Fibroblast of villous mesenchyme (primary cell): Measurements from ENCODE around the gene OGFOD3. TPM values are rescaled to one million over a fixed set of nuclear protein-coding genes. Genes with fewer than 3 reads are reported as not detected.
"Not testable (repeated sequence)": the region's sequence is repeated elsewhere in the genome, so short reads cannot be mapped to it uniquely, and the experiment has no call there.

Experiments
- DNase-seq: peaks from one replicate; pipeline ENCODE4 v3.0.0-alpha.2; 2010; ENCODE audit warnings: low read depth
- H3K4me3 ChIP-seq: 2 replicates; pipeline ENCODE4 v1.5.1; 2011; ENCODE audit warnings: low read depth, mild to moderate bottlenecking, low read length
- CTCF ChIP-seq: IDR thresholded peaks from 2 replicates; pipeline ENCODE4 v1.5.1; 2012; ENCODE audit warnings: low read depth, mild to moderate bottlenecking, low read length; ENCODE audit not compliant: insufficient read depth
- total RNA-seq: library from RNA; depleted of rRNA; stranded (reverse); fragments of >200 nt; gene quantifications from 2 replicates; pipeline ENCODE4 v1.2.3, GENCODE V29; 2012

OGFOD3 gene
- total RNA-seq, 1 donor: 20.7 TPM

- no peak overlapping the region for H3K4me3 ChIP-seq
- no peak for TF ChIP-seq CTCF
- DNase-seq: no peak
Measured at GRCh38 chr17:82461827-82462524, 43.6 kb upstream of the OGFOD3 start.

DNA sequence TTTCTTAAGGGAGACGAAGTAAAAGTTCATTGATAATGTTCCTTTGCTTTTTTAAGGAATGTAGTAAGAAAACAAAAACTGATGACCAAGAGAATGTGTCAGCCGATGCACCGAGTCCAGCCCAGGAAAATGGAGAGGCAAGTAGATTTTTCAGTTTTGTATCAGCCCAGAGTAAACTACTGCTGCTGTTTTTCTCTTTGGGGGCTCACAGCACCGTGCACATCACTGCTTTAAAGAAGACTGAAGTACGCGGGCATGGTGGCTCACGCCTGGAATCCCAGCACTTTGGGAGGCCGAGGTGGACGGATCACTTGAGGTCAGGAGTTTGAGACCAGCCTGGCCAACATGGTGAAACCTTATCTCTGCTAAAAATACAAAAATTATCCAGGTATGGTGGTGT lies 41.5 kb upstream of the OGFOD3 start:
- not testable (repeated sequence) for DNase-seq, H3K4me3 ChIP-seq

GRCh38 chr17:82458885-82459424 lies 40.6 kb upstream of the OGFOD3 start:
- no peak for TF ChIP-seq CTCF
- peak; percentile 24 for DNase-seq
- peak overlapping the region; percentile 84 for H3K4me3 ChIP-seq

DNA sequence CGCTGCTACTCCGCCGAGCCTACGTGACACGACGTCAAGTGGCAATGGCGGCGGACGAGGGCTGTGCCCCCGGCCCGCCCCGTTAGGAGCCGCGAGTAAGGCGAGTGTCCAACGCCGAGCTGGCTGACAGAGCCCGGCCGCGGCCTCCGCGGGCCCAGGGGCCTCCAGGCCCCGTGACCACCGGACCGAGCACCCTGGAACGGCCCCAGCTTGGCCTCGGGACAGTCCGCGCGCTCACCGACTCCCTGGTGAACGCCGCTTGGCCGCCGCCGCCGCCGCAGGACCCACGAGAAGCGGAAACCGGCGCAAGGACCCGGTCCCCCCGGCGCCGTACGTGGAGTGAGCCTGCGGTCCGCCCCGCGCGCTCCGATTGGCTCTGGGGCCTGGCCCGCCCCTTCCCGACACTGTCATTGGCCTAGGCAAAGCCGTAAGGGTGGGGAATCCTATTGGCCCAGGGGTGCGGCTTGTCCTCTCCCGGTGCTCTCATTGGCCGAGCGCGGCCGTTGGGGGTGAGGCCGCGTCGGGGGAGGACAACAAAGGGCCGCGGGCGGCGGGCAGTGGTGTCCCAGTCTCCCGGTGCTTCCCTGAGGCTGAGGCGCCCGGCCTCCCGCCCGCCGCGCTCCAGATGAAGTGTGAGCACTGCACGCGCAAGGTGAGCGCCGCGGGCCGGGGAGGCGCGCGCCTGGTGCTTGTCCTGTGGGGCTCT lies 39.9 kb upstream of the OGFOD3 start, which contains the start of gene NARF:
NARF (plus strand) TSS at position 563 of the 706 bp plus-strand sequence; CDS start at position 626, 63 bp downstream.
- TF ChIP-seq CTCF: no peak
- peak; percentile 98 for DNase-seq
- H3K4me3 ChIP-seq: peak within 1 kb of the TSS; percentile 84

DNA sequence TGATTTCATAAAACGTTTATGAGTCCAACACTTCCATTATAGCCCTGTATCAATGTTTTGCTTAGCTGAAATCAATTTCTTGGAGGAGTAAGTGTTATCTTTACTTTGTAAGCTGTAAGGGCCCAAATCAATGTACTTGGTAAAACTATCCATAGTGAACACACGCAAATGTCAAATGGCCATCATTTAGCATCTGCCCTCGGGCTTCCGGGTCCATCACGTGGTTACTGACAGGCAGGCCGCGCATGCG lies 39.5 kb upstream of the OGFOD3 start:
- DNase-seq: no peak
- peak overlapping the region; percentile 78 for H3K4me3 ChIP-seq
- TF ChIP-seq CTCF: no peak

- peak overlapping the region; percentile 78 for H3K4me3 ChIP-seq
- peak; percentile 43 for DNase-seq
- TF ChIP-seq CTCF: no peak
Measured at GRCh38 chr17:82457073-82457928, 38.9 kb upstream of the OGFOD3 start.

GRCh38 chr17:82453706-82454105 lies 35.3 kb upstream of the OGFOD3 start:
- DNase-seq, H3K4me3 ChIP-seq: not testable (repeated sequence)

GRCh38 chr17:82453151-82453550 lies 34.8 kb upstream of the OGFOD3 start:
- DNase-seq, H3K4me3 ChIP-seq: not testable (repeated sequence)
